ENCODE results near the gene ADAMTS10.

- TF ChIP-seq CTCF (IDR thresholded peaks at IDR 0.05; ENCODE audit: extremely low read depth in 1 of 2, insufficient read depth in 1 of 2, low read depth in 1 of 2, low read length in 2 of 2) (no peak), POLR2AphosphoS5 (IDR thresholded peaks at IDR 0.05; ENCODE audit: insufficient read depth, low read depth, low read length) (no peak), FOS (IDR thresholded peaks at IDR 0.05; ENCODE audit: borderline replicate concordance, insufficient read depth, low read length) (no peak), POLR2A (IDR thresholded peaks at IDR 0.05; ENCODE audit: low read depth, low read length) (no peak), JUN (IDR thresholded peaks at IDR 0.05; ENCODE audit: borderline replicate concordance, insufficient read depth, insufficient read length, low read depth) (no peak), EZH2 (IDR thresholded peaks at IDR 0.05; ENCODE audit: borderline replicate concordance, low read depth, low read length, severe bottlenecking) (no peak), MAX (IDR thresholded peaks at IDR 0.05; ENCODE audit: insufficient read depth, insufficient read length) (no peak), GATA2 (IDR thresholded peaks at IDR 0.05; ENCODE audit: insufficient read depth, insufficient read length, low read depth, low read length) (no peak), MYC (IDR thresholded peaks at IDR 0.05; ENCODE audit: low read depth, low read length) (no peak)
Observed at GRCh38 chr19:8550070-8550469, 60.4 kb downstream of the ADAMTS10 start.

All from endothelial cell of umbilical vein (primary cell).